ENCODE data around the gene HDAC9. TPM values are rescaled to one million over a fixed set of nuclear protein-coding genes. Genes with fewer than 3 reads are reported as not detected.

Gene HDAC9
- total RNA-seq, 1 experiment from 2014 or later, result 14.7 TPM

GRCh38 chr7:18788026-18788425, 292.5 kb downstream of the HDAC9 start:
- H4K20me1 ChIP-seq (ENCODE audit: insufficient read depth), result no peaks in the 10 kb centered on the region
- TF ChIP-seq EZH2 (IDR thresholded peaks at IDR 0.05; ENCODE audit: low read depth) (no peak), CTCF (conservative IDR thresholded peaks at IDR 0.05) (no peak)
- ChIA-PET POLR2A (ENCODE audit: unreplicated experiment) (no interaction called here), CTCF (no interaction called here)
- no peaks in the 10 kb centered on the region for H3F3A ChIP-seq (ENCODE audit: insufficient read depth, low read depth)
- H3K4me3 ChIP-seq, result no peak overlapping the region
- no peaks in the 10 kb centered on the region for H3K9me3 ChIP-seq (ENCODE audit: insufficient read depth, low read depth)
- no peak overlapping the region for H3K27ac ChIP-seq
- no peaks in the 10 kb centered on the region for H3K27me3 ChIP-seq (ENCODE audit: insufficient read depth, low read depth)
- no peak overlapping the region for H2AFZ ChIP-seq
- no peaks in the 10 kb centered on the region for H3K9me2 ChIP-seq (ENCODE audit: insufficient read depth)
- no peaks in the 10 kb centered on the region for H3K4me1 ChIP-seq (replicated peaks; ENCODE audit: insufficient read depth)
- H3K4me2 ChIP-seq, result no peak overlapping the region
- intact Hi-C loops (cut with micrococcal nuclease; ENCODE audit: unreplicated experiment), result no loop called here
- H3K79me2 ChIP-seq (ENCODE audit: low read depth), result no peaks in the 10 kb centered on the region
- no TSS peak for BruUV-seq (replicated peaks)
- no peak for DNase-seq
- no peaks in the 10 kb centered on the region for H3K36me3 ChIP-seq (ENCODE audit: low read depth)

- CTCF ChIA-PET, result no interaction called here
- intact Hi-C loops (cut with micrococcal nuclease; ENCODE audit: unreplicated experiment), result no loop called here
- no peak overlapping the region for H3K4me2 ChIP-seq
These were observed 297.5 kb downstream of the HDAC9 start for GRCh38 chr7:18792871-18793595.

GRCh38 chr7:18796216-18796615, 300.7 kb downstream of the HDAC9 start:
- CTCF ChIA-PET, result interaction anchor here (0.6 kb wide), 1 partner anchor 147 kb away, joined by 3 read pairs; no protein-coding TSS in a partner anchor
- no TSS peak for BruUV-seq (replicated peaks)

More at GRCh38 chr7:18792871-18793595, 297.5 kb downstream of the HDAC9 start:
- no TSS peak for BruUV-seq (replicated peaks)
- Histone ChIP-seq H3K9me2 (ENCODE audit: insufficient read depth) (no peaks in the 10 kb centered on the region; the same call in 1 of the 2 replicates), H3F3A (ENCODE audit: insufficient read depth, low read depth) (no peaks in the 10 kb centered on the region), H4K20me1 (ENCODE audit: insufficient read depth) (no peaks in the 10 kb centered on the region), H3K9me3 (ENCODE audit: insufficient read depth, low read depth) (no peaks in the 10 kb centered on the region), H2AFZ (peak overlapping the region; percentile 51; the same call in 1 of the 2 replicates), H3K4me3 (no peak overlapping the region), H3K27me3 (ENCODE audit: insufficient read depth, low read depth) (no peaks in the 10 kb centered on the region), H3K79me2 (ENCODE audit: low read depth) (no peaks in the 10 kb centered on the region), H3K4me1 (replicated peaks; ENCODE audit: insufficient read depth) (no peaks in the 10 kb centered on the region), H3K36me3 (ENCODE audit: low read depth) (no peaks in the 10 kb centered on the region), H3K27ac (no peak overlapping the region)
- POLR2A ChIA-PET (ENCODE audit: unreplicated experiment), result interaction anchor here (0.5 kb wide), 1 partner anchor 109 kb away, joined by 5 read pairs; no protein-coding TSS in a partner anchor
- no peak for TF ChIP-seq CTCF (conservative IDR thresholded peaks at IDR 0.05)
- TF ChIP-seq EZH2 (IDR thresholded peaks at IDR 0.05; ENCODE audit: low read depth), result no peak
- no peak for DNase-seq

More at GRCh38 chr7:18796216-18796615, 300.7 kb downstream of the HDAC9 start:
- Histone ChIP-seq H3K9me2 (ENCODE audit: insufficient read depth) (no peaks in the 10 kb centered on the region; the same call in 1 of the 2 replicates), H4K20me1 (ENCODE audit: insufficient read depth) (no peaks in the 10 kb centered on the region), H3K79me2 (ENCODE audit: low read depth) (no peaks in the 10 kb centered on the region), H3K27ac (no peak overlapping the region), H3K27me3 (ENCODE audit: insufficient read depth, low read depth) (no peaks in the 10 kb centered on the region), H3K4me3 (no peak overlapping the region), H2AFZ (no peak overlapping the region), H3K9me3 (ENCODE audit: insufficient read depth, low read depth) (no peaks in the 10 kb centered on the region), H3K4me2 (no peak overlapping the region), H3F3A (ENCODE audit: insufficient read depth, low read depth) (no peaks in the 10 kb centered on the region), H3K4me1 (replicated peaks; ENCODE audit: insufficient read depth) (no peaks in the 10 kb centered on the region), H3K36me3 (ENCODE audit: low read depth) (no peaks in the 10 kb centered on the region)
- TF ChIP-seq EZH2 (IDR thresholded peaks at IDR 0.05; ENCODE audit: low read depth) (no peak), CTCF (conservative IDR thresholded peaks at IDR 0.05) (no peak)
- no peak for DNase-seq
- intact Hi-C loops (cut with micrococcal nuclease; ENCODE audit: unreplicated experiment), result no loop called here
- POLR2A ChIA-PET (ENCODE audit: unreplicated experiment), result no interaction called here

Measured in PC-9 (cell line).